NK-92 (cell line): ENCODE measurements around the gene A3GALT2.
"Not testable (repeated sequence)": the region's sequence is repeated elsewhere in the genome, so short reads cannot be mapped to it uniquely, and the experiment has no call there.

ENCODE experiments used
- DNase-seq: peaks from one replicate; lab custom pipeline; 2025; ENCODE audit not compliant: unreplicated experiment; lab: John Stamatoyannopoulos, UW

A3GALT2 gene

GRCh38 chr1:33316601-33317000, 4.3 kb downstream of the A3GALT2 start:
- DNase-seq, result no peak

GRCh38 chr1:33314416-33314815, 6.5 kb downstream of the A3GALT2 start:
- DNase-seq, result no peak

DNA sequence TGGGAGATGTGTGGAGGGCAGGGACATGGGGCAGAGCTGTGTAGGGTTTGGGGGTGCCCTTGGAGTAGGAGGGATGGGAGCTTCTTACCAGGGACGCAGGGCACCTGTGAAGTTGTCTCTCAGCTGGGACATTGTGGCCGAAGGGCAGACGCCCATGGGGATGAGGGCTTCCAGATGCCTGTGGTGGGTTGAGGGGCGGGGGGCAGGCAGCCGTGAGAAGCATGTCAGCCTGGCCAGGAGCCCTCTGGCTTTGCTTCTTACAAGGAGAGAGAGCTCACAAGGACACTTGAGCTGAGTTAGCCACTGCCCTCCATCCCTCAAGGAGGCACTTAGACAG, 8.5 kb downstream of the A3GALT2 start:
- DNase-seq, result no peak

GRCh38 chr1:33311706-33312412, 9.0 kb downstream of the A3GALT2 start:
- no peak for DNase-seq

DNA sequence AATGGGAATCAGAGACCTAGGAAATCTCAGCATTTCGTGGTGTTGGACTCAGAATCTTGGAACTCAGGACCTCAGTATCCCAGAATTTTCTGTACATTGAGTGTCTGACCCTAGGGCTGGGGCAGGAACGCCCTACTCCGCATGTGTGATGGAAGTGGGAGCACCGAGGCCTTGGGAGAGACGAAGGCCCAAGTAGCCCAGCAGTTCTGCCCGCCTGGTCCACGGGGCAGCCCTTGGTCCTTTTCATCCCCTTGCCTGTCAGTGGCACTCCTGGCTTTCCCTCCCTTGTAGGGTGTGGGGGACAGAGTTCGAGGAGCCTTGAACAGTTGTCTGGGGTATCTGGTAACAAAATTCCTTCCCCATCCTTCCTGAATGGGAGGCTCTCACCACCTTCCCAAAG, 10.2 kb downstream of the A3GALT2 start:
- no peak for DNase-seq

- DNase-seq, result not testable (repeated sequence)
Measured at GRCh38 chr1:33309351-33309750, 11.5 kb downstream of the A3GALT2 start.

GRCh38 chr1:33307494-33307864, 13.4 kb downstream of the A3GALT2 start:
- no peak for DNase-seq

DNA sequence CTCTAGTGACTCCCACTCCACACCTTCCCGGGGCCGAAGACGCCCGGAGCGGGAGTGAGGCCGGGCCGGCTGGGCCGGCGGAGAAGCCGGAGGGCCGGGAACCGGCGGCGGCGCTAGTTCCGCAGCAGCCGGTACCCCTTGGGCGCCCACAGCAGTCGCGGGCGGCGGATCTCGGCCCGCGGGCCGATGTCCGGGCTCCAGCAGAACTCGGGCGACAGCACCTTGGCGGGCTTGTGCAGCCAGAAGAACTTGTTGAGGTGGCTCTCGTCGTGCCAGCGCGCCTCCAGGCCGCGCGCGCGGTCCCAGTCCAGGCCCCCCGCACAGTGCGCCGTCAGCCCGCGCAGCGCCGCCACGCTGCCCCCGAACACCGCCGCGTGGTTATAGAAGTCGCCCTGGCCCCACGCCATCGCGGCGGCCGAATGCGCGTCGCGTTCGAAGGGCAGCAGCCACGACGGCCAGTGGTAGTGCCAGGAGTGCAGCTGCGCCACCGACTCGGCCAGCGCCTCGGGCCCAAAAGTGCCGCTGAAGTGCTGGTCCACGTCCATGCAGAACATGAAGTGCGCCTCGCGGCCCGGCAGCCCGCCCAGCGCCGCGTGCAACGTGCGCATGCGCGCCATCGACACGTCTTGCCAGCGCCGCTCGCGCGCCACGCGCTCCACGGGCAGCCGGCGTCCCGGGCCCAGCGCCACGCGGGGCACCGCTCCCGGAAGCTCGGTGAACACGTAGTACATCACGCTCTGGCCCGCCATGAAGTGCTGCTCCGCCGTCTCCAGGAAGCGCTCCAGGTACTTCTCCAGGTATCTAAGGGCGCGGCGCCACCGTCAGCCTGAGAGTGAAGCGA, 14.0 kb downstream of the A3GALT2 start:
- no peak for DNase-seq

DNA sequence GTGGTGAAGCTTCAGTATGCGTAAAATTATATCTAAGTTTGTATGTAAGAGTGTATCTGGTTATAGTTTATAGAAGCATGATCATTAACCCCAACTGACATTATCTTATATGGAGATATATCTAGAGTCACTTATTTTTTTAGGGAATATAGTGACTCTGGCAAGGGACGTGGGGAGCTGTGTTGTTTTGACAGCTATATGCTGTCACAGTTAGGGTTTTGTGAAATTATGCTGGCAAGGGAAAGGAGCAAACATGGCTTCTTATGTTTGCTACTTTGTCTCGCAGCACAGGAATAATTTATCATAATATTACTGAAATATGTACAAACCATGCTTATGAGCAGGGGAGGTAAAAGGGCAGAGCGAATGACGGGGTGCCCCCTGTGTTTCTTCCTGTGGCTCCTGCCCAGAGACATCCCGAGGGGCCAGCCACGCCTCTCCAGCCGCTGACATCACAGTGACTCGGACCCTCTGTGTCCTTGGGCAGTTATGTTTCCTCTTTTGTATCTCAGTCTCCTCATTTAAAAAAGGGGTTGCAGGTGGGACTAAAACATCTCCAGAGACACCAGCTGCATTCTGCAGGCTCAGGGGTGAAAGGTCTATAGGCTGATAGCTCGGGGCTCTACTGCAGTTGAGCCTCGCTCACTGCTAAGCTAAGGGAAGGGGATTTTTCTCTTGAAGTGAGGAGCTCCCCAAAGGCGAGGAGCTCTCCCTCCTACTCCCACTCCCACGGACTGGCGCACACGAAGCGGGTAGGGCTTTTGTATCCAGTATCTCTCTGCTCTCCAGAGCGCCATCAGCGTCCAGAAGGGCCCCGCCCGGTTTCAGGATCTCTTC, 14.9 kb downstream of the A3GALT2 start:
- DNase-seq, result no peak

DNA sequence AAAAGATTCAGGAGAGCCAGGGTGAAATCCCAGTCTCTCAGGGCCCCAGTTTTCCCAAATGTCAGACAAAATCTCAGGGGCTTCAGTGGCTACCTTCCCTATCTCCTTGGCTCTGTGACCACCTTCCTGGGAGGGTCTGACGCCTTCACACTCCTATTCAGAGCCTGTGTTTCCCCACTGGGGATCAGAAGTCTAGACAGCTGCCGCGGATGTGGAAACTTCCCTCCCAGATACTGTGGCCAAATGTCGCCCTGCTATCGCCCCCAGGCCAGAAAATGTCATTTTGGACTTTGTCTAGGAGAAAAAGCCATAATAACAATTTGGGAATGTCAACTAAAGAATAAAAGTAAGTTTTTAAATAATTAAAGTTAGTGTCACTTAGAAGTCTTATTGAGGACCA, 15.9 kb downstream of the A3GALT2 start:
- DNase-seq, result no peak

DNA sequence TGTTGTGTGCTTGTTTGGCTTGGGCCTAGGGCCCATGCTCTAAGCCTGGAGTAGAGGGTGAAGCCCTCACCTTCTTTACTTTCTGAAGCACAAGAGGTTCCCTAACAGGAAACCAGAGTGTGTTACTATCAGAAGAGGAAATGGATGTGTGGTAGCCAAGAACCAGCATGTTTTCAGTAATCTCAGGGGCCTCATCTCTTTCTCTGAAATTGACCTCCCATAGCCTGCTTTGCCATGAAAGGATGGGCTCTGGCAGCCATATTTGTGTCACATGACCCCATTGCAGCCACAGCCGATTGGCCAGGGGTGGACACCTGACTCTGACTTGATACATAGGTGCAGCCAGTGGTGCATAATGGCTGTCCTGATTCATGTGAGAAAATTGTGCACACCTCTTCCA, 18.6 kb downstream of the A3GALT2 start:
- DNase-seq, result no peak

GRCh38 chr1:33301273-33301984, 19.5 kb downstream of the A3GALT2 start:
- DNase-seq, result no peak

GRCh38 chr1:33300673-33301072, 20.2 kb downstream of the A3GALT2 start:
- DNase-seq, result no peak

- DNase-seq, result no peak
Measured at GRCh38 chr1:33299461-33300155, 21.3 kb downstream of the A3GALT2 start.

DNA sequence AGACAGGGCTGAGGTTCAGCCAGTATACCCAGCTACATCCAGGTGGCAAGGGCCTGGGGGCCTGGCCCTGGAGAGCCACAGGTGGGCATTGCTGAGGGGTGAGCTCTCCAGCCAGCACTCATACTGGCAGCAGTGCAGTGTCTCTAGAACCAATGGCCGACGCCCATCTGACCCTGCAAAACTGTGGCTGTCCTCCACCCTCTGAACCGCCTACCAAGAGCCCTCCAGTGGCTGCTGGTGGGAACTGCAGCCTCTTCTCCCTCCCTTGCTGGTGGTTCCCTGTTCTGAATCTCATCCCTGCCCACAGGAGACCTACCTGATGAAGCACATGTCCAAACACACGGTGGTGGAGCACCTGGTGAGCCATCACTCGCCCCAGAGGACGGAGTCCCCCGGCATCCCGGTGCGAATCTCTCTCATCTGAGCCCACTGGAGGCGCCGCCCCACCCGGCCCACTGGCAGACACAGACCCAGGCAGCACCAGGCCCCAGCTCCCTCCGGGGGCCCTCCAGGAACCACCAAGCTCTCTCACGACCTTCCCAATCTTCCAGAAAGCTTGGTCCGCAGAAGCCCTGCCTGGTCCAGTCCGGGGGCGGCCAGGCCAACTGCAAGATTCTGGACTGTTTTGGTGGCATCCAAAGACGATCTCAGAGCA, 22.1 kb downstream of the A3GALT2 start:
- no peak for DNase-seq

DNA sequence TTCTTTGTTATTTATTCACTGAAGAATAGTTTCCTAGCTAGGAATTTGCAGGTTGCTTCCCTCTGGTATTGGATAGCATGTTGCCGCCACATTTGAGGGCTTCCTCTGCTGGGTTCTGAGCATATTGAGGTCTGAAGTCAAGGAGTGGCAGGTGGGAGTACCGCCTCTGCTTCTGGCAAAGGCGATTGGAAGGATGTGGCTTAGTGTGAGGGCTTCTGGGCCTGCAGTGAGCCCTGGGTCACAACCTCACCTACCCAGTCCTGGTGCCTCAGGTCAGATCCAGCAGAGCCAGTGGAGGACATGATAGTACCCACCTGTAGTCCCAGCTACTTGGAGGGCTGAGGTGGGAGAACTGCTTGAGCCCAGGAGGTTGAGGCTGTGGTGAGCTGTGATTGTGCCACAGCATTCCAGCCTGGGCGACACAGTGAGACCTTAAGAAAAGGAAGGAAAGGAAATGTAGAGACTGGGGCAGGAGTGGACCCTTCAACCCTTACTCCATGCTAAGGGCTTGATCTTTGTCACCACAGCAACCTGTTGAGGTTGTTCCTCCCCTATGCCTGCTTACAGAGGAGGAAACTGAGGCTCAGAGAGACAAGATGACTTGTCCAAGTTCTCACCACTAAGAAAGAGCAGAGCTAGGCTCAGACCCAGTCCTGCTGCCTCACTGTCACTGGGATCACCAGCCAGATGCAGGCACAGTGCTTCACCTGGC, 22.8 kb downstream of the A3GALT2 start:
- no peak for DNase-seq

GRCh38 chr1:33296824-33297223, 24.1 kb downstream of the A3GALT2 start:
- DNase-seq, result no peak

- DNase-seq, result no peak
Measured at GRCh38 chr1:33296082-33296458, 24.8 kb downstream of the A3GALT2 start.

DNA sequence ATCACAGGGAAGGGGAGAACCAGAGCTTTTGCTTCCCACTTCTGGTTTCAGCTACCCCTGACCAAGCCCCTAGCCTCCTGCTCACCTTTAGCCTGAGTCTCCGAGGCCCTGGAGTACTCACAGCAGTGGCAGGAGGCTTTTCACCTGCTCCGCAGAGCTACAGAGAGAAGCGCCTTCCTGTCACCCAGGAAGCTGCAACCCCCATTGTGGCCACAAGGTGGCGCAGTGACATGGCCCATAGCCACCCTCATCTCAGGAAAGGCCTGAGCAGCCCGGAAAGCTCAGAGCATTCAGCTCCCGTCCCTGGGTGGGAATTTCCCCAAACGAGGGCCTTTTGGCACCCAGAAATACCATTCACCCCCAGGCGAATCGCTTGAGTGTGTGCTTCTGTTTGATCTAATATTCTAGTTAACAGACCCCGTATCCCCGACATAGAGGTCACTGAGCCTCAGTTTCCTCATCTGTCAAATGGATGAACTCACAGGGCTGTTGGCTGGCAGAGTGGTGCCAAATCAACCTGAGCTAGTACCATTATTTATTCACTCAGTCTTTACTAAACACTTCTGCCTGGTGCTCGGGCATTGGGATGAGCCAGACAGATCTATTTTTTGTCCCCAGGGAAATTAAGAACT, 25.3 kb downstream of the A3GALT2 start:
- DNase-seq, result peak; percentile 23
